ENCODE data around the gene KDM1B. TPM values are rescaled to one million over a fixed set of nuclear protein-coding genes. Genes with fewer than 3 reads are reported as not detected.
"Not testable (repeated sequence)": the region's sequence is repeated elsewhere in the genome, so short reads cannot be mapped to it uniquely, and the experiment has no call there.

The KDM1B gene
- polyA plus RNA-seq, 1 of the 3 experiments (the other 2 are of a cell fraction): 9.4 TPM

DNA sequence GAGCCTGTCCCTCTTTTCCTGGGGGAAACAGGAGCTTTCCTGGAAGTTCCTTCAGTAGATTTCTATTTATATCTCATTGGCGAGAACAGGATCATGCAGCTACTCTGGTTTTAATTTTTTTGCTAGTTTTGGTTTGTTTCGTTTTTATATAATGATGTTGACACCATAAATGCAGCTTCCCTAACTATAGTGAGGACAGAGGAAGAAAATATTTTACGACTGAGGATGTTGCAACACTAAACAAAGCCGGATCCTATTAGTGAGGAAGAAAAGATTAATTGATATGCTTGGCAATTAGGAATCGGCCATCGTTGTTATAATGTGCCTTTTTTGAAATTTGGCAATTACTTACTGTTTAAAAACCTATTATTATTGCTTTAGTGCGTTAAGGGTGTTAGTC, 16.6 kb downstream of the KDM1B start:
- Histone ChIP-seq H3K27me3 (ENCODE audit: insufficient read depth) (no peaks in the 10 kb centered on the region), H3K4me2 (no peak overlapping the region), H3K27ac (ENCODE audit: low read depth in 2 of 2, low read length in 1 of 2) (no peak overlapping the region), H4K20me1 (ENCODE audit: insufficient read depth) (no peaks in the 10 kb centered on the region), H3F3A (replicated peaks; ENCODE audit: insufficient read depth) (no peaks in the 10 kb centered on the region), H3K4me3 (ENCODE audit: low read depth in 2 of 2, low read length in 1 of 2) (no peak overlapping the region), H3K9me3 (no peaks in the 10 kb centered on the region), H3K9ac (no peak overlapping the region), H3K4me1 (ENCODE audit: control insufficient read depth in 1 of 2, insufficient read depth in 2 of 2, low read depth in 1 of 2, low read length in 1 of 2) (no peaks in the 10 kb centered on the region), H3K9me2 (no peaks in the 10 kb centered on the region), H3K36me3 (replicated peaks in 1 of 2; ENCODE audit: control insufficient read depth in 1 of 2, insufficient read depth in 2 of 2, low read length in 1 of 2) (peaks cover 15 to 27% of the 10 kb centered on the region in 2 experiments), H2AFZ (ENCODE audit: low read depth) (no peak overlapping the region), H3K79me2 (ENCODE audit: insufficient read depth) (no peaks in the 10 kb centered on the region)
- TF ChIP-seq GATA2 (CRISPR knock-in tag; IDR thresholded peaks at IDR 0.05) (no peak), FOXJ3 (CRISPR knock-in tag; IDR thresholded peaks at IDR 0.05) (no peak), IRF3 (IDR thresholded peaks at IDR 0.05; ENCODE audit: low read depth, low read length) (no peak), REST (IDR thresholded peaks at IDR 0.05; ENCODE audit: low read depth, low read length) (no peak), POLR2AphosphoS5 (IDR thresholded peaks at IDR 0.05; ENCODE audit: low read depth, low read length) (no peak), FOSL2 (IDR thresholded peaks at IDR 0.05; ENCODE audit: borderline replicate concordance, low read depth) (no peak)
- ChIA-PET CTCF (no interaction called here), POLR2A (no interaction called here)
- WGBS (ENCODE audit: low lambda C conversion rate): 91% methylated on average over 7 of the region's 7 CpGs
- no peak for DNase-seq

DNA sequence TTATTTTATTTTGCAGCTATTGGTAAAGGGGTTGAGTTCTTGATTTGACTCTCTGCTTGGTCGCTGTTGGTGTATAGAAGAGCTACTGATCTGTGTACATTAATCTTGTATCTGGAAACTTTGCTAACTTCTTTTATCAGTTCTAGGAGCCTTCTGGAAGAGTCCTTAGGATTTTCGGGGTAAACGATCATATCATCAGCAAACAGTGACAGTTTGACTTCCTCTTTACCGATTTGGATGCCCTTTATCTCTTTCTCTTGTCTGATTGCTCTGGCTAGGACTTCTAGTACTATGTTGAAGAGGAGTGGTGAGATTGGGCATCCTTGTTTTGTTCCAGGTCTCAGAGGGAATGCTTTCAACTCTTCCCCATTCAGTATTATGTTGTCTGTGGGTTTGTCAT, 21.0 kb downstream of the KDM1B start:
- H3K27me3 ChIP-seq (ENCODE audit: insufficient read depth); H3K4me2 ChIP-seq; H3K4me1 ChIP-seq (ENCODE audit: control insufficient read depth in 1 of 2, insufficient read depth in 2 of 2, low read depth in 1 of 2, low read length in 1 of 2); POLR2A ChIA-PET; H3F3A ChIP-seq (replicated peaks; ENCODE audit: insufficient read depth); H3K27ac ChIP-seq (ENCODE audit: low read depth in 2 of 2, low read length in 1 of 2); H3K9me2 ChIP-seq; H3K79me2 ChIP-seq (ENCODE audit: insufficient read depth); H3K4me3 ChIP-seq (ENCODE audit: low read depth in 2 of 2, low read length in 1 of 2); H3K9ac ChIP-seq; H2AFZ ChIP-seq (ENCODE audit: low read depth); H3K9me3 ChIP-seq; DNase-seq; H4K20me1 ChIP-seq (ENCODE audit: insufficient read depth); CTCF ChIA-PET: not testable (repeated sequence)
- WGBS (ENCODE audit: low lambda C conversion rate): 89% methylated on average over 4 of the region's 4 CpGs
- H3K36me3 ChIP-seq (replicated peaks in 1 of 2; ENCODE audit: control insufficient read depth in 1 of 2, insufficient read depth in 2 of 2, low read length in 1 of 2): peaks cover 11% of the 10 kb centered on the region in 2 experiments

Measured in SK-N-SH (cell line).